OCI-LY1 (cell line): ENCODE data around the gene RCOR3.

Experiments used
- H2AFZ ChIP-seq: fragments of 200-600 bp; sonication (generic), shearing (Covaris generic); 2 replicates; pipeline ENCODE4 v1.6.0; 2014; ENCODE audit warnings: antibody characterized with exemption, mild to moderate bottlenecking, low read length
- H3F3A ChIP-seq: fragments of 200-600 bp; sonication (generic), shearing (Covaris generic); 2 replicates; pipeline ENCODE4 v1.6.0; 2014; ENCODE audit warnings: mild to moderate bottlenecking, antibody characterized with exemption, low read length, moderate library complexity; ENCODE audit not compliant: insufficient read depth
- H3K27ac ChIP-seq: fragments of 200-600 bp; sonication (generic); 2 replicates; pipeline ENCODE4 v1.5.1; 2014; ENCODE audit warnings: low read length, mixed run types, mild to moderate bottlenecking, low read depth; ENCODE audit not compliant: poor library complexity, severe bottlenecking
- H3K27me3 ChIP-seq: fragments of 200-600 bp; sonication (generic); 2 replicates; pipeline ENCODE4 v1.6.0; 2014; ENCODE audit warnings: antibody characterized with exemption, mild to moderate bottlenecking, low read length, moderate library complexity; ENCODE audit not compliant: insufficient read depth
- H3K36me3 ChIP-seq: fragments of 200-600 bp; sonication (generic); 2 replicates; pipeline ENCODE4 v1.6.1; 2014; ENCODE audit warnings: mild to moderate bottlenecking, antibody characterized with exemption, low read length, moderate library complexity, mixed read lengths; ENCODE audit not compliant: insufficient read depth
- H3K4me1 ChIP-seq: fragments of 200-600 bp; sonication (generic); 2 replicates; pipeline ENCODE4 v1.5.1; 2014; ENCODE audit warnings: mild to moderate bottlenecking, low read length, moderate library complexity; ENCODE audit not compliant: insufficient read depth, severe bottlenecking
- H3K4me2 ChIP-seq: fragments of 200-600 bp; sonication (generic), shearing (Covaris generic); 2 replicates; pipeline ENCODE4 v1.6.1; 2014; ENCODE audit warnings: low read length
- H3K4me3 ChIP-seq: fragments of 200-600 bp; sonication (generic); 2 replicates; pipeline ENCODE4 v1.5.1; 2014; ENCODE audit warnings: low read length, low read depth, mild to moderate bottlenecking, mixed read lengths; ENCODE audit not compliant: poor library complexity, severe bottlenecking
- H3K79me2 ChIP-seq: fragments of 200-600 bp; shearing (Covaris generic); 2 replicates; pipeline ENCODE4 v1.6.1; 2016; ENCODE audit warnings: mixed run types, low read length, mixed read lengths; ENCODE audit not compliant: insufficient read depth
- H3K9ac ChIP-seq: fragments of 200-600 bp; sonication (generic), shearing (Covaris generic); 2 replicates; pipeline ENCODE4 v1.6.1; 2014; ENCODE audit warnings: mild to moderate bottlenecking, low read length, mixed read lengths
- H3K9me2 ChIP-seq: fragments of 200-600 bp; sonication (generic), shearing (Covaris generic); 2 replicates; pipeline ENCODE4 v1.6.1; 2014; ENCODE audit warnings: low read depth, mild to moderate bottlenecking, low read length, mixed read lengths
- H3K9me3 ChIP-seq: fragments of 200-600 bp; shearing (Covaris generic); 2 replicates; pipeline ENCODE4 v1.6.1; 2014; ENCODE audit warnings: low read length, mixed read lengths
- H4K20me1 ChIP-seq: fragments of 200-600 bp; sonication (generic), shearing (Covaris generic); 2 replicates; pipeline ENCODE4 v1.6.0; 2016; ENCODE audit warnings: mild to moderate bottlenecking, low read length; ENCODE audit not compliant: insufficient read depth
- CTCF ChIP-seq: fragments of 200-600 bp; sonication (generic), shearing (Covaris generic); IDR thresholded peaks from 2 replicates; pipeline ENCODE4 v1.5.1; 2017; ENCODE audit warnings: mild to moderate bottlenecking, antibody characterized with exemption, low read length, moderate library complexity, mixed read lengths
- EZH2 ChIP-seq: fragments of 200-600 bp; sonication (generic), shearing (Covaris generic); IDR thresholded peaks from 2 replicates; pipeline ENCODE4 v1.8.0; 2017; ENCODE audit warnings: borderline replicate concordance, mixed run types, mild to moderate bottlenecking, antibody characterized with exemption, low read length, moderate library complexity, mixed read lengths

RCOR3 gene

GRCh38 chr1:211326528-211327345, 67.6 kb downstream of the RCOR3 start, which contains the start of gene TRAF5:
Gene TRAF5 (plus strand): TSS chr1:211326833. CDS start chr1:211353240, 26,407 bp downstream.
- H3K9me2 ChIP-seq = no peaks in the 10 kb centered on the region
- TF ChIP-seq CTCF (no peak), EZH2 (no peak)
- peaks cover 21% of the 10 kb centered on the region for H3K79me2 ChIP-seq
- H3K4me1 ChIP-seq = peaks cover 56% of the 10 kb centered on the region
- H3K4me3 ChIP-seq = peak within 1 kb of the TSS; percentile 83
- H3K4me2 ChIP-seq = peak within 1 kb of the TSS; percentile 65
- H4K20me1 ChIP-seq = no peaks in the 10 kb centered on the region
- no peaks in the 10 kb centered on the region for H3K9me3 ChIP-seq
- no peaks in the 10 kb centered on the region for H3F3A ChIP-seq
- 0 out of 2 replicates have a peak within 1 kb of the TSS, but pooled peaks have one; percentile 8 for H2AFZ ChIP-seq
- H3K9ac ChIP-seq = peak within 1 kb of the TSS; percentile 85
- H3K36me3 ChIP-seq = peaks cover 4% of the 10 kb centered on the region; the same call in 1 of the 2 replicates
- H3K27me3 ChIP-seq = no peaks in the 10 kb centered on the region
- H3K27ac ChIP-seq = peak within 1 kb of the TSS; percentile 88

- H3K27ac ChIP-seq = peak overlapping the region; percentile 88
These were observed 68.3 kb downstream of the RCOR3 start for GRCh38 chr1:211327346-211327921.

More at GRCh38 chr1:211327346-211327921, 68.3 kb downstream of the RCOR3 start:
- Histone ChIP-seq H3K79me2 (peaks cover 28% of the 10 kb centered on the region), H3K4me2 (peak overlapping the region; percentile 65), H3K9me3 (no peaks in the 10 kb centered on the region), H3K36me3 (peaks cover 4% of the 10 kb centered on the region; the same call in 1 of the 2 replicates), H3K4me1 (peaks cover 63% of the 10 kb centered on the region), H3K27me3 (no peaks in the 10 kb centered on the region), H4K20me1 (no peaks in the 10 kb centered on the region), H3K4me3 (peak overlapping the region; percentile 83), H3F3A (no peaks in the 10 kb centered on the region), H3K9ac (peak overlapping the region; percentile 85), H3K9me2 (no peaks in the 10 kb centered on the region), H2AFZ (no peak overlapping the region)
- TF ChIP-seq EZH2 (no peak), CTCF (no peak)
